ENCODE measurements around the gene CDKN2B. TPM values are rescaled to one million over a fixed set of nuclear protein-coding genes. Genes with fewer than 3 reads are reported as not detected.
"Not testable (repeated sequence)": the region's sequence is repeated elsewhere in the genome, so short reads cannot be mapped to it uniquely, and the experiment has no call there.

CDKN2B gene
- total RNA-seq, 1 donor from 2014 or later, result 10.3 TPM

GRCh38 chr9:21969011-21969940 lies 39.8 kb downstream of the CDKN2B start:
- DNase-seq, result no peak

- no peak for DNase-seq
Observed at GRCh38 chr9:21968331-21969010, 40.6 kb downstream of the CDKN2B start.

GRCh38 chr9:21967702-21968101 lies 41.4 kb downstream of the CDKN2B start:
- no peak for DNase-seq

- no peak for DNase-seq
Observed at GRCh38 chr9:21967169-21967568, 41.9 kb downstream of the CDKN2B start.

GRCh38 chr9:21966140-21966851 lies 42.8 kb downstream of the CDKN2B start:
- DNase-seq, result no peak

GRCh38 chr9:21965401-21965951 lies 43.6 kb downstream of the CDKN2B start:
- DNase-seq, result no peak

GRCh38 chr9:21964925-21965385 lies 44.1 kb downstream of the CDKN2B start:
- no peak for DNase-seq

GRCh38 chr9:21961569-21961968 lies 47.5 kb downstream of the CDKN2B start:
- no peak for DNase-seq

GRCh38 chr9:21959268-21959667 lies 49.8 kb downstream of the CDKN2B start:
- DNase-seq, result not testable (repeated sequence)

GRCh38 chr9:21958833-21959232 lies 50.3 kb downstream of the CDKN2B start:
- DNase-seq, result no peak

Small RNAs within 50 kb of the gene (small RNA-seq; reads per million reads assigned to genes)
- not detected for gene RF02045 (ENCODE audit: low replicate concordance)

Other genes starting within 250 kb of the CDKN2B start
- gene MTAP, start 206.7 kb downstream of the CDKN2B start, total RNA-seq, result 24.5 TPM
- gene CDKN2A, start 14.9 kb downstream of the CDKN2B start, total RNA-seq, result 0.30 TPM
- 0.20 TPM for gene CDKN2B-AS1, start 14.5 kb downstream of the CDKN2B start, total RNA-seq